Neuron (in vitro differentiated cells): Measurements from ENCODE around the gene SECTM1.

Experiments
- H2AFZ ChIP-seq: one replicate; pipeline ENCODE4 v1.6.1; 2013; ENCODE audit warnings: low read depth, mild to moderate bottlenecking, inconsistent platforms, low read length, moderate library complexity
- H3K27me3 ChIP-seq: one replicate; pipeline ENCODE4 v1.6.1; 2013; ENCODE audit warnings: low read length; ENCODE audit not compliant: insufficient read depth
- H3K36me3 ChIP-seq: one replicate; pipeline ENCODE4 v1.6.1; 2013; ENCODE audit warnings: low read length; ENCODE audit not compliant: insufficient read depth
- H3K4me1 ChIP-seq: one replicate; pipeline ENCODE4 v1.6.1; 2013; ENCODE audit warnings: low read length; ENCODE audit not compliant: insufficient read depth
- H3K4me3 ChIP-seq: 2 replicates; pipeline ENCODE4 v1.5.1; 2013; ENCODE audit warnings: mild to moderate bottlenecking, low read length, moderate library complexity
- H3K9me3 ChIP-seq: one replicate; pipeline ENCODE4 v1.6.1; 2013; ENCODE audit warnings: low read length

SECTM1 gene

DNA sequence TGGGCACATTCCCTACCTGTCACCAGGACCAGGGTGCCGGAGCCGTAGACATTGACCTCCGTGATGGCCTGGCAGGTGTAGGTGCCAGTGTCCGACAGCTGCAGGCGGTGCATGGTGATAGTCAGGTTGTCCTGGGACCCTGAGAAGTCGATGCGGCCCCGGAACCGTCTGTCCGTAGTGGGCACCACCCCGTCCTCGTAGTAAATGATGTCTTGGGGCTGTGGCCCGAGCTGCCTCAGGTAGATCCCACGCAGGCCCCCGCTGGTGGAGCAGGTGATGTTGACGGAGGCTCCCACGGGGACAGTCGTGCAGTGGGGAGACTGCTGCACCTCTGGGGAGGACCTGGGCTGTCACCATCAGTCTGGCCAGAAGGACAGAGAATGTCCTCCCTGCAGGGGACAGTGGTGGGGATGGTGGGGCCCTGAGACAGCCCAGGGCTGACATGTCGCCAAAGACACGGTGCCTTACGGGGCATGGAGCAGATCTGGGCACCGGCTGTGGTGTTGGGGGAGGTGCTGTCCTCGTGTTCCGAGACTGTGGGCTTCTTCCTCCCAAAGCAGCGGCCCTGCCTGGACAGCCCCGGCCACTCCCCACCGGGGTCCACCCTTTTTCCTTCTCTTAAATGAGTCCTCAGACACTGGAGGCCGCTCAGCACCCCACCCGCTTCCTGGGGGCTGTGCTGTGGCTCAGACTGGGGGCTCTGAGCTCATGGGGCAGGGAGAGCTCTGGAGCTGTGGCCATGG lies 16.7 kb downstream of the SECTM1 start:
- Histone ChIP-seq H3K9me3 (peaks cover 5% of the 10 kb centered on the region), H2AFZ (no peak overlapping the region), H3K27me3 (peaks cover 9% of the 10 kb centered on the region), H3K4me3 (no peak overlapping the region), H3K36me3 (no peaks in the 10 kb centered on the region), H3K4me1 (peaks cover 19% of the 10 kb centered on the region)

DNA sequence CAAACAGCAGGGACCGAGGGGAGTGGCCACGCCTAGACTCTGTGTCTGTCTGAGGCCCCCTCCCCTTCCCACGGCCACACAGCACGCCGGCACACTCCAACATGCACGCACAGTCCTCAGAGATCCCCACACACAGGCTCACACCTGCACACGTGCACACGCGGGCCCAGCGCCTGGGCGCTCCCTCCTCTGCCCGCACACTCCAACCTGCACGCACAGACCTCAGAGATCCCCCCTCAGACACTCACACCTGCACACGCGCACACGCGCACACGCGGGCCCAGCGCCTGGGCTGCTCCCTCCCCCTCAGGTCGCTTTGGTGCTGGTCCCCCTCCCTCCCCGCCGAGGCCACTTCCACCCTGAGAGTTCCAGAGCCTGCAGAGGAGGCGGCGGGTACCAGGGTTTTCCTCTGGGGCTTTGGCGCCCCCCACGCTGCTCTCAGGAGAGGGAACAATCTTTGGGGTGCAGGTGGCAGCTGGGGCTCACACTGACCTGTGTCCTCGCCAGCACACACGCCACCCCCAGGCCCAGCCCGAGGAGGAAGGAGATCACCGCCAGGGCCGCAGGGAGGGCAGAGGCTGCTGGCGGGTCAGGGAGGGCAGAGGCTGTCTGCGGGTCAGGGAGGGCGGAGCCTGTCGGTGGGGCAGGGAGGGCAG lies 17.7 kb downstream of the SECTM1 start:
- Histone ChIP-seq H3K4me1 (peaks cover 19% of the 10 kb centered on the region), H3K4me3 (no peak overlapping the region), H3K36me3 (no peaks in the 10 kb centered on the region), H3K9me3 (peaks cover 5% of the 10 kb centered on the region), H2AFZ (no peak overlapping the region), H3K27me3 (peaks cover 5% of the 10 kb centered on the region)

DNA sequence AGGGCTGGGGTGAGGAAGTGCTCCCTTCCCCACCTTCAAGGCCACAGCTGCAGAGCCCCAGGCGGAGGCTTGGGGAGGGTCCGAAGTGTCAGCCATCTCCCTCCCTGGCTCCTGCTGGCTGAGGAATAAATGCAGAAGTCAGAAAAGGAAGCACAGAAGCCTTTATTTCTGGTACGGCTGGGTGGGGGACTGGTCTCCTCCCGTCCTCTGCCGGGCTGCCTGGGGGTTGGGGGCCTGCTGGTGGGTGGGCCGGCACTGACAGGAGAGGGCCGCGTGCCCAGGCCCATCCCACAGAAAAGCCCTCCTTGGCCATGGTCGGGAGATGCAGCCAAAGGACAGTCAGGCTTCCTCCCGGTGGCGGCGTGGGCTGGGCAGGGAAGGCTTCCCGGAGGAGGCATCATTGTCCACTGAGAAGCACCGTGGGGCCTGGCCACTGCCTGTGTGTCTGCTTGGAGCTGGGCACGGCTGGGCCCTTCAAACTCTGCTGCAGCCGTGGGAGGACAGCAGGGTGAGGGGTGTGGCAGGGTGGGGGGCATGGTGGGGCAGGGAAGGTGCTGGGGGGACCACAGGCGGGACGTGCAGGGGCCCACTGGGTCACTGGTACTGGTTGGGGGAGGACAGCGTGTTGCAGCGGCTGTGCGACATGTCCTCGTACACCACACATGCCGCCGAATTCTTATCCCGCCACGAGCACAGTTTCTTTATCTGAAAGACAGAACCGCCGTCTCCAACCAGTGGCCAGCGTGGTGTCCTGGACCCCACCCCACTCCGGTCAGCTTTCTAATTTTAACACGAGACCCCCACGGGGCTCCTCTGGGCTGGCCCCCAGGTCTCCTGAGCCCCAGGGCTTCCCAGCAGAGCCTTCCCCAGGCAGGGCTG lies 18.6 kb downstream of the SECTM1 start:
- Histone ChIP-seq H3K9me3 (peaks cover 5% of the 10 kb centered on the region), H3K36me3 (no peaks in the 10 kb centered on the region), H3K4me1 (peaks cover 19% of the 10 kb centered on the region), H3K27me3 (peaks cover 5% of the 10 kb centered on the region), H2AFZ (no peak overlapping the region), H3K4me3 (no peak overlapping the region)

DNA sequence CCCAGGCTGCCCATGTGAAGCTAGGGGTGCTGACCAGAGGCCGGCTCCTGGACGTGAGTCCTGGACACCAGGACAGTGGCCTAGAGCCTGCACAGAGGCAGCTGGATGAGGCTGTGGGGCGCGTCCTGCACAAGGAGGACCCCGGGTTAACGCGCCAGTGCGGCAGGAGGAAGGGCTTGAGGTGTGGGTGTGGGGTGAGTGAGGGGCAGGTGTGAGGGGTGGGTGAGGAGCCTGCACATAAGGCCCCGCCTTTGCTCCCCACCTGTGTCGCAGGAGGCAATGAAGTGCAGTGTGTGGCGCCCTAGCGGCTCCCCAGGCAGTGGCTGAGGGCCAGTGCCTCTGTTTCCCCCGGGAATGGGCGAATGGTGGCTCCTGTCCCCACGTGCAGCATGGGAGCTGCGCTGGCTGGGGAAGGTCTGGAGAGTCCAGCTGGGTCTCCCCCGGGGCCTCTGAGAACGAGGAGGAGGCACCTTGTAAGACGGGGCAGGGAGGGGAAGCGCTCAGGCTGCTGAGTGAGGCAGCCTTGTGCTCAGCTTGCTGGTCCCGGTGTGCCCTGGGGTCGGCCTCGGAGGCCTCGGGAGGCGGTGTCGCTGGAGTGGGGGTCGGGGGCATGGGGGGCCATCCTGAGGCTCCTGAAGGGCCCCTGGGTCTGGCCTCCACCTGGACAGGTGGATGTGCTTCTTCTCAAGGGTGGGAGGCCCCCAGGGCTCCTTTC lies 19.4 kb downstream of the SECTM1 start:
- no peaks in the 10 kb centered on the region for H3K36me3 ChIP-seq
- peaks cover 5% of the 10 kb centered on the region for H3K27me3 ChIP-seq
- H3K4me3 ChIP-seq: no peak overlapping the region
- H2AFZ ChIP-seq: no peak overlapping the region
- no peaks in the 10 kb centered on the region for H3K9me3 ChIP-seq
- H3K4me1 ChIP-seq: peaks cover 19% of the 10 kb centered on the region

DNA sequence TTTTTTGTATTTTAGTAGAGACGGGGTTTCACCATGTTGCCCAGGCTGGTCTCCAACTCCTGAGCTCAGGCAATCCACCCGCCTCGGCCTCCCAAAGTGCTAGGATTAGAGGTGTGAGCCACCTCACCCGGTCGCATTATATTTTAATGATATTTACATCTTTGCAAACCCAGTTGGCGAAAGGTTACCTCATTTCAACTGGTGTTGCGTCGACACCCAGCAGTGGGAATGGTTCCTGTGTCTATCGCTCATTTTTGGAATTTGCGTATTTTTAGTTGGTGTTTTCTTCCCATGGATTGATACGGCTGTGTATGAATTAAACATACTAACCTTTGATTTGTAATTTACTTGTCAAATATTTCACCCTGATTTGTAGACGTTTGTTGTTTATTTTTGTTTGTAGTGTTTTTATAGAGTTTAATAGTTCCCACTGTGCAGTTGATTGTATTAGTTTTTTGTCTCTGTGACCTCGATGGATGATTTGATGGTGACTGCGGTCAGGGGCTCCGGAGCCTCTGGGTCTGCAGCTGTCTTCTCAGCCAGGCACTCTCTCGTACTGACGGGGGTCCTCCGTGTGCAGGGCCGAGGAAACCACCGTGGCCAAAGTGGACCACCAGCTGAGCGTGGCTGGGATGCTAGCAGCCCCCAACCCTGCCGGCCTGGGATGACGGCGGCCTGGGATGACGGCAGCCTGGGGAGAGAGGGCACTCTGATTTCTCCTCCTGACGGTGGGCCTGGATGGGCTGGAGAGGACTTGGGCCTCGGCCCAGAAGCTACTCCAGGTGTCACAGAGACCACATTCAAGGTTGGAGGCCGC lies 20.2 kb downstream of the SECTM1 start:
- Histone ChIP-seq H3K4me3 (no peak overlapping the region), H3K27me3 (peaks cover 5% of the 10 kb centered on the region), H3K9me3 (no peaks in the 10 kb centered on the region), H3K4me1 (peaks cover 19% of the 10 kb centered on the region), H3K36me3 (no peaks in the 10 kb centered on the region), H2AFZ (no peak overlapping the region)

DNA sequence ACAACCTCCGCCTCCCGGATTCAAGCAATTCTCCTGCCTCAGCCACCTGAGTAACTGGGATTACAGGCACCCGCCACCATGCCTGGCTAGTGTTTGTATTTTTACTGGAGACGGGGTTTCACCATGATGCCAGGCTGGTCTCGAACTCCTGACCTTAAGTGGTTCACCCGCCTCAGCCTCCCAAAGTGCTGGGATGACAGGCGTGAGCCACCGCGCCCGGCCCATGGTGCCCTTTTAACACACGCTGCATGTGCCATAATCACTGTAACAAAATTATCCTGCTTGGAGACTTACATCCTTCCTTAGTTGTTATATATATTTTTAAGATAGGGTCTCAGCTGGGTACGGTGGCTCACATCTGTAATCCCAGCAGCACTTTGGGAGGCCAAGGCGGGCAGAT lies 21.6 kb downstream of the SECTM1 start:
- no peak overlapping the region for H2AFZ ChIP-seq
- no peak overlapping the region for H3K4me3 ChIP-seq
- no peaks in the 10 kb centered on the region for H3K9me3 ChIP-seq
- peaks cover 19% of the 10 kb centered on the region for H3K4me1 ChIP-seq
- peaks cover 5% of the 10 kb centered on the region for H3K27me3 ChIP-seq
- H3K36me3 ChIP-seq: no peaks in the 10 kb centered on the region

DNA sequence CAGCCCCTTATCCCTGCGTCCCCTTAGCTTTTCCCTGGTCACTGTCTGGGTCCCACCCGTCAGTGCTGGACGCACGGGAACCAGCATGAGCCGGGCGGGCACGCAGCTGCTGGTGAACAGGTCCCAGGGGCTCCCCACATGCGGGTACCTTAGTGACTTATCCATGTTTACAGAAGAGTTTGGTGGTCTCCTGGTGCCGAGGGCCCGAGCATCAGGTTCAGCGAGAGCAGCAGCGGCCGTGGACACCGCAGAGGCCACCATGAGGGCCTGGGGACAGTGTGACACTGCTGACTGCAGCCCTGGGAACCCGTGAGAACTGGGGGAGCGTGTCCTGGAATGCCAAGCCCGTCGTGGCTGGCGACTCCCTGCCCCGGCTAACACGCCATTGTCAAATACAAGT lies 22.7 kb downstream of the SECTM1 start:
- Histone ChIP-seq H3K36me3 (no peaks in the 10 kb centered on the region), H3K9me3 (no peaks in the 10 kb centered on the region), H3K27me3 (peaks cover 5% of the 10 kb centered on the region), H3K4me1 (peaks cover 8% of the 10 kb centered on the region), H3K4me3 (no peak overlapping the region), H2AFZ (no peak overlapping the region)

DNA sequence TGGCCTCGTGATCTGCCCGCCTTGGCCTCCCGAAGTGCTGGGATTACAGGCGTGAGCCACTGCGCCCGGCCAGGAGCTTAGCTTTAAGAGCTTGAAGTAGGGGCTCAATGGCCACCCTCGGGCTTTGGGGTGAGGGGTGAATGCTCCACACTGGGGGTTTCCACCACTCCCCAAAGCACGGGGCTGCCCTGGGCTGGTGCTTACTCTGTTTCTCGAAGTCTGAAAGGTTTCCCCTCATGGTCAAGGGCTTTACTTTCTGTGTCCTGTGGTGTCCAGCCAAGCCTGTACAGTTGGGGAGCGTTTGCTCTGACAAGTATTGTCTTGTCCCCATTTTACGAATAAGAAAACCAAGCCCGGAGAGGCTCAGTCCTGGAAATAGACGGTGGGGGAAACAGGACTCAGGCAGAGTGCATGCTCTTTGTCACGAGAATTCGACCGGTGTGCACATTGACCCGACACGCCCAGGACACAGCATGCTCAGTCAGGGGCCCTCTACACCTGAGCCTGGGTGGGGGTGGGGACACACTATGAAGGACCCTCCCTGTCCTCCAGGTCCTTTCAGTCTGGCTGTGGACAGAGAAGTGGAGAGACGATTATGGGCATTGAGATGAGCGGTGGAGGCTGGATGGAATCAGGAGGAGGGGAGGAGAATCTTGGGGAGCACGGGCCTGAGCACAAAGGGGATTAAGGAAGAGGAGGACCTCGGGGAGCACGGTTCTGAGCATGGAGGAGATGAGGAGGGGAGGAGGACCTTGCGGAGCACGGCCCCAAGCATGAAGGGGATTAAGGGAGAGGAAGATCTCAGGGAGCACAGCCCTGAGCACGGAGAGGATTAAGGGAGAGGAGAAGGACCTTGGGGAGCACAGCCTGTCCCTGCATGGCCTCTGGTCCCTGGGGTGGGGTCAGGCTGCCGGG lies 23.7 kb downstream of the SECTM1 start:
- H3K9me3 ChIP-seq: no peaks in the 10 kb centered on the region
- no peak overlapping the region for H3K4me3 ChIP-seq
- no peaks in the 10 kb centered on the region for H3K27me3 ChIP-seq
- no peaks in the 10 kb centered on the region for H3K36me3 ChIP-seq
- no peak overlapping the region for H2AFZ ChIP-seq
- peaks cover 3% of the 10 kb centered on the region for H3K4me1 ChIP-seq

DNA sequence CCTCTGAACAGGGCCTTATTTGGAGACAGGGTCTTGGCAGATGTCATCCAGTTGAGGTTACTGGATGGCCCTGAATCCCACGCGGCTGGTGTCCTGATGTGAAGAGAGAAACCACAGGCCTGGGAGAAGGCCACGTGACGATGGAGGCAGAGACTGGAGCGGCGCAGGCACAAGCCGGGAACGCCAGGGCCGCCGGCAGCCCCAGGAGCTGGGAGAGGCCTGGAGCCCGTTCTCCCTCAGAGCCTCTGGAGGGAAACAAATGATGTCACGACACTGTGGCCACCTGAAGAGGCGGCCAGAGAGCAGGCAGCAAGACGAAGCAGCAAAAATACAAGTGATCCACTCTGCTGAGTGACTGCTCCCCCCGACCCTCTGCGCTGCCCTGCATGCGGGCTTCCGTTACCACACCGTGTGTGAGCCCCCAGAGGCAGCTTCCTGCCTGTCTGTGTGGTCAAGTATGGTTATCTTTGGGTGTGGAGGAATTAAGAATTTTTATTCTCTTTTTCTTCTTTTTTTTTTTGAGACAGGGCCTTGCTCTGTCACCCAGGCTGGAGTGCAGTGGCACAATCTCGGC lies 27.8 kb downstream of the SECTM1 start:
- Histone ChIP-seq H3K4me3 (no peak overlapping the region), H3K9me3 (no peaks in the 10 kb centered on the region), H3K4me1 (peaks cover 6% of the 10 kb centered on the region), H3K36me3 (no peaks in the 10 kb centered on the region), H2AFZ (no peak overlapping the region), H3K27me3 (peaks cover 4% of the 10 kb centered on the region)

DNA sequence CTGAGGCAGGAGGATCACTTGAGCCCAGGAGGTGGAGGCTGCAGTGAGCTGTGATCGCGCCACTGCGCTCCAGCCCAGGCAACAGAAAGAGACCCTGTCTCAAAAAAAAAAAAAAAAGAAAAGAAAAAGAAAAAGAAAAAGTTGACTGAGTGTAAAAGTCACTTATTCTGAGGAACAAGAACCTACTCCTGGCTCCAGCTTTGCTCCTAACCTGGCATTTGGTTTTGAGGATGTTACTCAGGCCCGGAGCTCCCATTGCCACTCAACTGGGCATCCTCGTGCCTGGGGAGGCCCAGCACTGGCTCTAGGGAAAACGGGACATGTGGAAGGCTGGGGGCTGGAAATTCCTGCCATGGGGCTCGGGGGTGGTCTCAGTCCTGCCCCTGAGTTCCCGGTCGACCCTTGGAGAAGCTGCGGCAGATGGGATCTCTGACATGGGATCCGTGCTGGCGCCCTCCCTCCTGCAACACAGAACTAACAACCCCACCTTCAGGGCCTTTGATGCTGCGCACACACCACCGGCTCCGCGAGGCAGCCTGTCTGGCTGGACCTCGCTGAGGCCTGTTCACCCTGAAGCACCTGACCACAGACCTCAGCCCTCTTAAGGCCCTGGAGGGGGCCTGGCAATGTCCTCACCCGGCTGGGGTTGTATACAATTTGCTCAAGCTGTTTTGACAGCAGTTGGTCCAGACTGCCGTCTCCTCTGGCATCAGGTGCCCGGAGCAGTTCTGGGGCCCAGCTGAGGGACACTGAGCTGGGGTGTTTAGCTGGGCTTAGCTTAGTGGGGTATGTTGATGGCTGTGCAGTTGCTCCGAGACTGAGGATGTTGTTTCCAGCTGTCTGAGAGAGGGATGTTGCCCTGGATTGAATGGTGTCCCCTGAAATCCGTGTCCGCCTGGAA lies 28.5 kb downstream of the SECTM1 start:
- Histone ChIP-seq H3K36me3 (no peaks in the 10 kb centered on the region), H3K4me3 (no peak overlapping the region), H2AFZ (no peak overlapping the region), H3K4me1 (peaks cover 6% of the 10 kb centered on the region), H3K27me3 (peaks cover 4% of the 10 kb centered on the region), H3K9me3 (no peaks in the 10 kb centered on the region)
